ENCODE results near the gene C1orf35. TPM values are rescaled to one million over a fixed set of nuclear protein-coding genes. Genes with fewer than 3 reads are reported as not detected.

C1orf35 gene
- total RNA-seq, 1 donor from 2014 or later, result 11.8 TPM

DNA sequence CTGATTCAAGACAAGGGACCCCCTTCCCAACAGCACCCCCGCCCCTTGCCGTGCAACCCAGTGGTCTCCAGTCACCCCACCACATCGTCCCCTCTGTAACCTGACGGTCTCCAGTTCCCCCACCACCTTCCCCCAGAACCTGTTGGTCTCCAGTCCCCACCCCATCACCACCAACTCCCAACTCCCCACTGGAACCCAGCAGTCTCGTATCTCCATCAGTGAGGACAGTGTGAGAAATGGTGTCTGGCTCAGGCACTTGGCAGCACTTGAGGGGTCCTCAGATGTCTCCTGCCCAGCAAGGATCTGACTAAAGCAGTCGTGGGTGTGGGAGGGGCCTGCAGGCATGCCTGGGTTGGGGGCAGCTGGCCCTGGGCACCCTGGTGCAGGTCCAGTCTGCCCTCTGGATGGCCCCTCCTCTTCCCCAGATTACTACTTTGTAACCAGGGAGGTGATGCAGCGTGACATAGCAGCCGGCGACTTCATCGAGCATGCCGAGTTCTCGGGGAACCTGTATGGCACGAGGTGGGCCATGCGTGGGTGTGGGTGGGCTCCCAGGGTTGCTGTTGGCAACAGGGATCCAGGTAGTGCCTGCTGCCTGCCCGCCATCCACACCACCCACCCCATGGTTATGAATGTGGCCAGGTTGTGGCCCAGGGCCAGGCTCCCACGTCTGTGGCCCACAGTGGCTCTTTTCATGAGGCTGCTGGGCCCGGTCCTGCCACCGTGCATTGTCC, 43.5 kb upstream of the C1orf35 start:
- no peak overlapping the region for H3K4me3 Mint-ChIP-seq
- H3K9me3 Mint-ChIP-seq, result no peaks in the 10 kb centered on the region
- Histone ChIP-seq H3K79me2 (ENCODE audit: low read depth) (peaks cover 32% of the 10 kb centered on the region), H4K20me1 (ENCODE audit: low read depth) (peaks cover 5% of the 10 kb centered on the region), H3K4me2 (no peak overlapping the region), H3K27me3 (no peaks in the 10 kb centered on the region), H2AFZ (replicated peaks) (no peak overlapping the region), H3K9ac (no peak overlapping the region), H3F3A (ENCODE audit: low read depth) (no peaks in the 10 kb centered on the region), H3K36me3 (no peaks in the 10 kb centered on the region), H3K9me3 (ENCODE audit: low read depth) (no peaks in the 10 kb centered on the region), H3K4me1 (peaks cover 14% of the 10 kb centered on the region), H3K27ac (no peak overlapping the region), H3K4me3 (no peak overlapping the region)
- peaks cover 11% of the 10 kb centered on the region for H3K4me1 Mint-ChIP-seq
- TF ChIP-seq EZH2phosphoT487 (IDR thresholded peaks at IDR 0.05), result no peak
- TF ChIP-seq EZH2 (IDR thresholded peaks at IDR 0.05), result no peak
- no peak for TF ChIP-seq CTCF (IDR thresholded peaks at IDR 0.05)
- H3K27me3 Mint-ChIP-seq (ENCODE audit: insufficient read depth, low read depth), result no peaks in the 10 kb centered on the region
- DNase-seq (ENCODE audit: low spot score), result no peak
- H3K27ac Mint-ChIP-seq, result no peak overlapping the region
- H3K36me3 Mint-ChIP-seq, result no peaks in the 10 kb centered on the region

DNA sequence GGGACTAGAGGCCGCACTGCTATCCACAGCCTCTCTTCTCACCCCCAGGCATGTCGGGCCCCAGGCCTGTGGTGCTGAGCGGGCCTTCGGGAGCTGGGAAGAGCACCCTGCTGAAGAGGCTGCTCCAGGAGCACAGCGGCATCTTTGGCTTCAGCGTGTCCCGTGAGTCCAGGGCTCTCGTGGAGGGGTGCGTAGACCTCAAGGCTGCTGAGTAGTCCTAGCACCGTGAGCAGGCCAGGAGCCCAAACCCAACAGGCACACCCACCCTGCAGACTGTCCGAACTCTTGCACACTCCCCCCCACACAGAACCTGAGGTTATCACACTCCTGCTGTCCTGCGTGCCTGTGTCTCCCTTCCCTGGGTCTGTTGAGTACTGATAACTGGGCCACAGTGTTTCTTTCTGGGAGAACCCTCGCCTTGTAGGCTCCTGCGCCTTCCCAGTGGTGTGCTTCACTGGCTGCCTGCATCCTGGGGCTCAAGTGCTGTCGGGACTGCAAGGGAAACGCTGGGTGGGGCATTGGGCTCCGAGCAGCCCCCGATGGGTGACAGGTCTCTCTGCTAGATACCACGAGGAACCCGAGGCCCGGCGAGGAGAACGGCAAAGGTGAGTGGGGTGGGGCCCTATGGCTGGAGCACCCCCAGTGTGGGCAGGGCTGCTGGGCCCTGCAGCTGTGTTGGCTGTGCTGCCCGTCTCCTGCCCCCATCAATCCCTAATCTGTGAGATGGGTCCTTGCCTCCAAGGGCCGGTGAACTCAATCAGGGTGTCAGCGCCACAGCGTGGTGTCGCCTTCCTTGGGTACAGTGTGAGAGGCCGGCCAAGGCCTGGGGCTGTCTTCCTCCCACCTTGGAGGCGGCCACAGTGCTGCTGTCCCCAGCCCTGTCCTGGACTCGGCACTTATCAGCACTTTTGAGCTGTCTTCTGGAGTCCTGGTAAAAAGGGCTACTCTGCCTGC, 42.6 kb upstream of the C1orf35 start:
- Histone ChIP-seq H3K4me3 (no peak overlapping the region), H3K4me1 (peaks cover 20% of the 10 kb centered on the region), H3F3A (ENCODE audit: low read depth) (no peaks in the 10 kb centered on the region), H3K9me3 (ENCODE audit: low read depth) (no peaks in the 10 kb centered on the region), H4K20me1 (ENCODE audit: low read depth) (peaks cover 13% of the 10 kb centered on the region), H3K4me2 (no peak overlapping the region), H3K27me3 (no peaks in the 10 kb centered on the region), H3K79me2 (ENCODE audit: low read depth) (peaks cover 40% of the 10 kb centered on the region), H3K36me3 (no peaks in the 10 kb centered on the region), H2AFZ (replicated peaks) (no peak overlapping the region), H3K27ac (no peak overlapping the region), H3K9ac (no peak overlapping the region)
- H3K4me1 Mint-ChIP-seq, result peaks cover 18% of the 10 kb centered on the region
- H3K27ac Mint-ChIP-seq, result no peak overlapping the region
- no peak for DNase-seq (ENCODE audit: low spot score)
- no peaks in the 10 kb centered on the region for H3K9me3 Mint-ChIP-seq
- H3K36me3 Mint-ChIP-seq, result no peaks in the 10 kb centered on the region
- no peaks in the 10 kb centered on the region for H3K27me3 Mint-ChIP-seq (ENCODE audit: insufficient read depth, low read depth)
- TF ChIP-seq CTCF (IDR thresholded peaks at IDR 0.05) (no peak), EZH2 (IDR thresholded peaks at IDR 0.05) (no peak), EZH2phosphoT487 (IDR thresholded peaks at IDR 0.05) (no peak)
- no peak overlapping the region for H3K4me3 Mint-ChIP-seq

- Histone ChIP-seq H2AFZ (replicated peaks) (no peak overlapping the region), H3K9me3 (ENCODE audit: low read depth) (no peaks in the 10 kb centered on the region), H4K20me1 (ENCODE audit: low read depth) (peaks cover 14% of the 10 kb centered on the region), H3K36me3 (no peaks in the 10 kb centered on the region), H3K4me1 (peaks cover 14% of the 10 kb centered on the region), H3K27ac (no peak overlapping the region), H3K9ac (no peak overlapping the region), H3K79me2 (ENCODE audit: low read depth) (peaks cover 45% of the 10 kb centered on the region), H3F3A (ENCODE audit: low read depth) (no peaks in the 10 kb centered on the region), H3K4me2 (no peak overlapping the region), H3K27me3 (no peaks in the 10 kb centered on the region), H3K4me3 (no peak overlapping the region)
- Mint-ChIP-seq H3K27me3 (ENCODE audit: insufficient read depth, low read depth) (peaks cover under 1% of the 10 kb centered on the region), H3K27ac (peak overlapping the region; percentile 21), H3K4me1 (peaks cover 18% of the 10 kb centered on the region), H3K4me3 (no peak overlapping the region), H3K36me3 (no peaks in the 10 kb centered on the region), H3K9me3 (no peaks in the 10 kb centered on the region)
- TF ChIP-seq EZH2 (IDR thresholded peaks at IDR 0.05) (no peak), CTCF (IDR thresholded peaks at IDR 0.05) (no peak), EZH2phosphoT487 (IDR thresholded peaks at IDR 0.05) (no peak)
- no peak for DNase-seq (ENCODE audit: low spot score)
Observed at GRCh38 chr1:228144993-228145343, 41.8 kb upstream of the C1orf35 start.

Measured in neural progenitor cell (in vitro differentiated cells).